ENCODE measurements around the gene COL18A1. TPM values are rescaled to one million over a fixed set of nuclear protein-coding genes. Genes with fewer than 3 reads are reported as not detected.

COL18A1 gene
- total and polyA plus RNA-seq, 10 donors: 35.0 to 208 (median 86.4) TPM

- 84 to 91% (median 91%) methylated on average over 5 of the region's 5 CpGs for WGBS, 5 donors
- TF ChIP-seq POLR2A (IDR thresholded peaks at IDR 0.05) (no peak), CTCF (IDR thresholded peaks at IDR 0.05 in 8 of 11, conservative IDR thresholded peaks at IDR 0.05 in 3 of 11) (no peak), POLR2AphosphoS5 (IDR thresholded peaks at IDR 0.05) (no peak)
These were observed 33.3 kb upstream of the COL18A1 start for GRCh38 chr21:45371655-45372054.

GRCh38 chr21:45372732-45373355, 32.1 kb upstream of the COL18A1 start:
- WGBS, 5 donors: 79 to 90% (median 86%) methylated on average over 7 of the region's 7 CpGs
- intact Hi-C loops (cut with DNase I; ENCODE audit: low total_unique reads): no loop called here

More at GRCh38 chr21:45371655-45372054, 33.3 kb upstream of the COL18A1 start:
- intact Hi-C loops (cut with DNase I; ENCODE audit: low total_unique reads): no loop called here
- Histone ChIP-seq H3K27me3 (replicated peaks in 1 of 7) (peaks cover 0 to 20% (median 0%) of the 10 kb centered on the region in 7 donors), H3K4me3 (no peak overlapping the region), H3K36me3 (no peaks in the 10 kb centered on the region), H3K9me3 (no peaks in the 10 kb centered on the region), H3K4me1 (peaks cover 0 to 25% (median 11%) of the 10 kb centered on the region in 6 donors), H3K27ac (no peak overlapping the region)
- DNase-seq: no peak

GRCh38 chr21:45373991-45374816, 30.8 kb upstream of the COL18A1 start:
- Histone ChIP-seq H3K27ac (no peak overlapping the region), H3K9me3 (peaks cover 0 to 11% (median 3%) of the 10 kb centered on the region in 8 donors), H3K36me3 (no peaks in the 10 kb centered on the region), H3K27me3 (replicated peaks in 1 of 7) (peaks cover 0 to 34% (median 0%) of the 10 kb centered on the region in 7 donors), H3K4me1 (peaks cover 0 to 9% (median 0%) of the 10 kb centered on the region in 6 donors), H3K4me3 (no peak overlapping the region)
- TF ChIP-seq POLR2AphosphoS5 (IDR thresholded peaks at IDR 0.05) (no peak), CTCF (IDR thresholded peaks at IDR 0.05 in 8 of 11, conservative IDR thresholded peaks at IDR 0.05 in 3 of 11) (no peak), POLR2A (IDR thresholded peaks at IDR 0.05) (no peak)
- WGBS, 5 donors: 56 to 76% (median 73%) methylated on average over 3 to 15 of the region's 15 CpGs
- intact Hi-C loops (cut with DNase I; ENCODE audit: low total_unique reads): no loop called here
- peak; percentile 56 for DNase-seq

More at GRCh38 chr21:45372732-45373355, 32.1 kb upstream of the COL18A1 start:
- DNase-seq: no peak
- Histone ChIP-seq H3K4me1 (peaks cover 0 to 13% (median 1%) of the 10 kb centered on the region in 6 donors), H3K36me3 (no peaks in the 10 kb centered on the region), H3K27me3 (replicated peaks in 1 of 7) (peaks cover 0 to 23% (median 0%) of the 10 kb centered on the region in 7 donors), H3K27ac (no peak overlapping the region), H3K4me3 (no peak overlapping the region), H3K9me3 (peaks cover 0 to 10% (median 3%) of the 10 kb centered on the region in 8 donors)
- TF ChIP-seq CTCF (IDR thresholded peaks at IDR 0.05 in 8 of 11, conservative IDR thresholded peaks at IDR 0.05 in 3 of 11): no peak
- no peak for TF ChIP-seq POLR2A (IDR thresholded peaks at IDR 0.05)
- TF ChIP-seq POLR2AphosphoS5 (IDR thresholded peaks at IDR 0.05): no peak

Measured in spleen (tissue), 11 donors.